Right ventricle myocardium inferior (tissue), 1 donor: ENCODE data around the gene SPATA21. TPM values are rescaled to one million over a fixed set of nuclear protein-coding genes. Genes with fewer than 3 reads are reported as not detected.
A peak's percentile ranks its signal among the peaks of the same experiment; 100 is the strongest.
"Not testable (repeated sequence)": the region's sequence is repeated elsewhere in the genome, so short reads cannot be mapped to it uniquely, and the experiment has no call there.

Experiments used
- ATAC-seq: fragments of 200-7000 bp; cut with Tn5 transposase; one replicate; pipeline ENCODE4 v1.9.1; 2020; ENCODE audit warnings: mild to moderate bottlenecking, moderate library complexity
- DNase-seq: peaks from one replicate; pipeline ENCODE4 v3.0.0; 2021; ENCODE audit errors: missing footprints
- intact Hi-C: fragments of 100-400 bp; cut with DNase I; formaldehyde crosslinking; loops from one replicate; pipeline ENCODE4 v1.11.0; 2022
- total RNA-seq: library from RNA; stranded (reverse); fragmentation: NEBNext Ultra II Directional; extraction: Animal tissue kit (Norgen Biotek cat#: 25700); gene quantifications from one replicate; pipeline ENCODE4 v1.2.1, GENCODE V29; 2021
- donor health status: DM: no; HTN: yes; CAD: no; lungs with severe emphysema.

Gene SPATA21
- total RNA-seq, 1 donor from 2014 or later: not detected

DNA sequence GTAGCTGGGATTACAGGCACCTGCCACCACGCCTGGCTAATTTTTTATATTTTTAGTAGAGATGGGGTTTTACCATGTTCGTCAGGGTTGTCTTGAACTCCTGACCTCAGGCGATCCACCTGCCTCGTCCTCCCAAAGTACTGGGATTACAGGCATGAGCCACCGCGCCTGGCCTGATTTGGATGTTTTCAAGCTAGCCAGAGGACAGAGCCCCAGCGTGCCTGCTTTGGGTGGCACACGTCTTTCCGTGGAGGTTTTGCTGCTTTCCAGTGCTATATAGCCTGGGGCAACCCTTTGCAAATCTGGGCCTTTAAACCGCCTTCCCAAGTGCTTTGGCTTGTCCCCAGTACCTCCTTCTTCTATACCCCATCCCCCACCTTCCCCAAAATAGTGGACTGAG lies 18.9 kb upstream of the SPATA21 start:
- intact Hi-C loops, DNase-seq, ATAC-seq: not testable (repeated sequence)

DNA sequence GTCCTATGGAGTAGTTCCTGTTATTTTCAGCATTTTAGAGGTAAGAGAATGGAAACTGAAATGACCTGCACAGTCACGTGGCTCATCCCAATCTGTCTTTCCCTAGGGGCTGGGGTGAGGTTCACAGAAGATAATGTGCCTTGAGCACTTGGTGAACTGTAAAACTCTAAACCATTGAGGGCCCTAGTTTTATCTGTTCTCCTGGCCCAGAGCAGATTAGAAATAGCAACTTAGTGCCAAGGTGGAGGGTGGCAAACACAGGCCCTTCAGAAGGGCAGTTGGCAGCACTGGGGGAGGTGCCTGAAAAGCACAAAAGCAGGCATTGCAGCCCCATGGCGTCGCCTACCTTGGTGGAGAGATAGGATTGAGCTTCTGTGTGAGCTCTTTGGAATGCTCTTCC lies 17.7 kb upstream of the SPATA21 start:
- DNase-seq, intact Hi-C loops: not testable (repeated sequence)
- ATAC-seq: peak; percentile 69

DNA sequence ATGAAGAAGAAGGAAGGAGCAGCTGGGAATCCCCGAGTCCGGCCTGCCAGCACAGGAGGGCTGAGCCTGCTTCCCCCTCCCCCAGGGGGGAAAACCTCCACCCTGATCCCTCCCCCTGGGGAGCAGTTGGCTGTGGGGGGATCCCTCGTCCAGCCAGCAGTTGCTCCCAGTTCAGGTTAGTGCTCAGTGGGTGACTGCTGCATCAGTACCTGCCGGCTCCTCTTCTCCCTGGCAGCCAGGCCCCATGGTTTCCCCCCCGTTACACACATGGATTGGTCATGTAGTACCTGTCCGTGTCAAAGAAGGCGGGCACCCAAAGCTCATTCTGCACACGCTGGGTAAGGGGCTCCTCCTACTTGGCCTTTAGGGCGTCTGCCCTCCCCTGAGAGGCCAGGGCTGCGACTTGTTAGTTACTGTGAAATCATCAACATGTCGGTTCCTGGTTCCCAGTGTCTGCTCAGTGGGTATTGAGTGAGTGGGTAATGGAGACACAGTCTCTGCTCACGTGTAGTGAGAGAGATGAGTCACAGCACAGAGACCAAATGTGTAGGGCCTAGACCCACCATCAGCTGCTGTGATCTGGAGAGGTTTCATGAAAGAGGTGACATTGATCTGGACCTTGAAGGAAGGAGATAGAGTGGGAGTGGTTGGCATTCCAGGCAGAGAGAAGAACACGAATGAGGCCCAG lies 14.8 kb upstream of the SPATA21 start:
- intact Hi-C loops: no loop called here
- no peak for DNase-seq
- ATAC-seq: no peak

DNA sequence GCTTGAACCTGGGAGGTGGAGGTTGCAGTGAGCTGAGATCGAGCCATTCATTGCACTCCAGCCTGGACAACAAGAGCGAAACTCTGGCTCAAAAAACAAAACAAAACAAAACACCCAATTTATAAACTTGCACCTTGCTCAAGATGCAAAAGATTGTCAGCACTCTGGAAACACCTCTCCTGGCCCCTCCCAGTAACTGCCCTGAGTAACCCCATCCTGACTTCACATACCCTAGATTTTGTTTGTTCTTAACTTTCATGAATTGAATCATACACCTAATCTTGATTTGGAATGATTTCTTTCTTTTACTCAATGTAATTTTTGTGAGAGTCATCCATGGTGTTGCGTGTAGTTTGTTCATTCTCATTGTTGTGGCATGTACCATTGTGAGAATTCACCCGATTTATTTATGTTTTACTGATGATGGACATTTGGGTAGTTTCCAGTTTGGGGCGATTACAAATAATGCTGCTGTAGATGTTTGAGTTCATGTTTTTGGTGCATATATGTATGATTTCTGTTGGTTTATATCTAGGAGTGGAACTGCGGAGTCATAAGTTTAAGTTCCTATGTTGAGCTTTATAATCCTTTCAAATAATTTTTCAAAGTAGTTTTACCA lies 13.7 kb upstream of the SPATA21 start:
- ATAC-seq (no peak), DNase-seq (no peak)
- intact Hi-C loops: no loop called here

DNA sequence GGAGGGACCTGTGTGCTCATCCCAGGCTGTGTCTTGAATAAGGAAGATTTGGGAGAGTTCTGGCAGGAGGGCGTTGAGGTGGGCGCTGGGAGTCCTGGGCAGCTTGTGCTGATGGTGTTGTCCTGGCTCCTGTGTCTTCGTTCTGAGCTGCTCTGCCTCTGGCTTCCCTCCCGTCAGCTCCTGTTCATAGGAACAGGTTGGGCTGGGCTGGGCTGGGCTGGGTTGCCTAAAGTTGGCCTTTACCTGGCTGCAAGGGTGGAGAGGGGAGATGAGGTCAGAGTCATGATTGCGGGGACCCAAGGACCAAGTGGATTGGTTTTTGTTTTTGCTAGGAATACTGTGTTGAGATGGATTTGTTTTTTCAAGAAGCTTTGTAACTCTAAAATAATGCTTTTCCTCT lies 12.4 kb upstream of the SPATA21 start:
- intact Hi-C loops: no loop called here
- DNase-seq (no peak), ATAC-seq (no peak)

DNA sequence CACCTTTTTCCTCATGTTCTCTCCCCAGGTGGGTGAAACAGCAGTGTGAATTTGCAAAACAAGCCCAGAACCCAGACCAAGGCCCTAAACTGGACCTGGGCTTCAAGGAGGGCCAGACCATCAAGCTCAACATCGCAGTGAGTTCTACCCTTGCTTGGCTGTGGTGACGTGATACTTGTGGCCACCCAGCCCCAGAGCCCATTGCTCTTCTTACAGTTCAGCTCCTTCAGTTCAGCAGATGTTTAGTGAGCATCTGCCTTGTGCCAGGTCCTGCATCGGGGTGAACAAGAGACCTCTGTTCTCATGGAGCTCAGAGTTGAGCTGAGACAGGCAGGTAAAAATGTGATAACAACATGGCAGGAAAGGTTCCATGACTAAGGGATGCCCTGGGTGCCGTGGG lies 11.8 kb upstream of the SPATA21 start:
- DNase-seq (no peak), ATAC-seq (no peak)
- intact Hi-C loops: no loop called here

DNA sequence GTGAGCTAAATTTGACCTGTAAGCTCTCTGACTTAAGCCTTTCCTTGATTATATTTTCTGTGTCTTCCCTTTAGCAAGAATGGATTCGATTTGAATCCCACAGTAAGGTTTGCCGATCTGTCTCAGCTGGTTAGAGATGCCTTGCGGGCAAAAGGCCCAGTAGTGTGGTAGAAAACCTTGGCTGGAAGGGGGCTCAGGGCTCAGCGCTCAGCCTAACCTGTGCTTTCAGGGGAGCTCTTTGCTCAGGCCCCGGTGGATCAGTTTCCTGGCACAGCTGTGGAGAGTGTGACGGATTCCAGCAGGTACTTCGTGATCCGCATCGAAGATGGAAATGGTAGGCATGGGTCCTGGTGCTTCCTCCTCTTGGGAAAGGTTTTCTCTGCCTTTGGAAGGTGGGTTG lies 10.4 kb upstream of the SPATA21 start:
- intact Hi-C loops: no loop called here
- DNase-seq (no peak), ATAC-seq (no peak)

DNA sequence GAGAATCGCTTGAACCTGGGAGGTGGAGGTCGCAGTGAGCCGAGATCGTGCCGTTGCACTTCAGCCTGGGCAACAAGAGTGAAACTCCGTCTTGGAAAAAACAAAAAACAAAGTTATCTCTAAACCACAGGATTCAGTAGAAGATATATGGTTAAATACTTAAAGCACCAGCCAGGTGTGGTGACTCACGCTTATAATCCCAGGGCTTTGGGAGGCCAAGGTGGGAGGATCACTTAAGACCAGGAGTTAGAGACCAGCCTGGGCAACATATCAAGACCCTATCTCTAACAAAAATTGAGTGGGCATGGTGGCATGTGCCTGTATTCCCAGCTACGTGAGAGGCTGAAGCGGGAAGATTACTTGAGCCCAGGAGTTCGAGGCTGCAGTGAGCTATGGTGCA lies 8.9 kb upstream of the SPATA21 start:
- DNase-seq: no peak
- no peak for ATAC-seq
- intact Hi-C loops: no loop called here

DNA sequence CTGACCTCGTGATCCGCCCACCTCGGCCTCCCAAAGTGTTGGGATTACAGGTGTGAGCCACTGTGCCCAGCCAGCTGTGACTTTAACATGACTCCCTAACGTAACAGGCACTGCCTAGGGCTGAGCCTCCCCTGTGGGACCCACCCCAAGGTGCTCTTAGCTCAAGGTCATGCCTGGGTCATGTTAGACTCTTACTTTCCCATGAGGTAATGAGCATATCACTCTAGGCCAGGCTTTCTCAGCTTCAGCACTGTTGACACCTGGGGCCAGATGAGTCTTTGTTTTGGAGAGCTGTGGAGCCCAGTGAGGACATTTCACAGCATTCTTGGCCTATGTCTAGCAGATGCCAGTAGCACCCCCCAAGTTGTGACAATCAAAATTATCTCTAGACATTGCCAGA lies 7.8 kb upstream of the SPATA21 start:
- intact Hi-C loops: no loop called here
- DNase-seq (no peak), ATAC-seq (no peak)

DNA sequence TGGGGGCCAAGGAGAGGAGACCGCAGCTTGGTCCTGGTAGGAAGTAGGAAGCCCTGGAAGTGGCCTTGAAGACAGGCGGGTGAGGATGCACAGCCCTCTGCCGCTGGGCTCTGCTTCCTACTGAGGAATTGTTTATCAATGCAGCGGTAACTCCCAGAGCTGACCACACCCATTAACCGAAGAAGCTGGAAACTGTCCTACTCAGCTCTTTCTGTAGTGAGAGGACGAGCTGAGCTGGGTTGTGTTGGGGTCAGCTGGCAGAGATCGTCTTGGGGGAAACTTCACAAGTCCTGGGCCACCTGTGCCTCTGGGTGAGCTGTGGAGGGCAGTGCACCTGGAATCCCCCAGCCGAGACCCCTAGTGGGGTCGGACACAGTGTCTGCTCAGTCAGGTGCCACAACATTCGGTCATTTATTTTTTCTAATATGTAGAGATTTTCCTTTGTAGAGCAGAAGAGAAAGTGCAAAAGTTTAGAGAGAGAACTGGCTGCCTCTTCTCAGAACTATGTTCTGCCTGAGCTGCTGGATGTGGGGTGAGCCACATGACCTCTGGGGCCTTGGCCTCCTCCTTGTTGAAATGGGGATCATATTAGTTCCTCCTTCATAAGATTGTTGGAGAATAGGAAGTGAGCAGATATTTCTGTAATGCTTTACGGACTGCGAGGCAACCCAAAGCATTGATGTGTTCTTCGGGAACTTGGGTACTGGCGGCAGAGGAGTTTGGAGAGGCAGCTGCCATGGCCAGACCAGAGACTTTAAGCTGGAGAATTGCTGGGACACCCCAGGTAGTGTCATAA lies 6.9 kb upstream of the SPATA21 start:
- intact Hi-C loops: no loop called here
- ATAC-seq (no peak), DNase-seq (no peak)

DNA sequence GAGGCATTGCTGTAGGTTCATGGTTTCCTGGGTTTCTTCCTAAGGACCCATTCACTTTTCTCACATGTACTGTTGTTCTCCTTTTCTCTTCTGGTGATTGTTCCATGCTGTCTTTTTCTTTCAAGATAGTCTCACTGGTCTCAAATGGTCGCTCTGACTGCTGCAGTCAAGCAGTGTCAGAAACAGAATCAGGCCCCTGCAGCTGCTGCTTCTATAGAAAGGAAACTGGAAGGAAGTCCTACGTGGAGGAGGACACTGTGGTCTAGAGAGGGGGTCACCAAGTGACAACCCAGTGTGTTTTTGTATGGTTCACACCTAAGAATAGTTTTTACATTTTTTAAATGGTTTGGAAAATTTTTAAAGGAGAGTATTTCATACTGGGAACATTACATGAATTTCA lies 5.7 kb upstream of the SPATA21 start:
- DNase-seq (no peak), ATAC-seq (no peak)
- intact Hi-C loops: no loop called here

DNA sequence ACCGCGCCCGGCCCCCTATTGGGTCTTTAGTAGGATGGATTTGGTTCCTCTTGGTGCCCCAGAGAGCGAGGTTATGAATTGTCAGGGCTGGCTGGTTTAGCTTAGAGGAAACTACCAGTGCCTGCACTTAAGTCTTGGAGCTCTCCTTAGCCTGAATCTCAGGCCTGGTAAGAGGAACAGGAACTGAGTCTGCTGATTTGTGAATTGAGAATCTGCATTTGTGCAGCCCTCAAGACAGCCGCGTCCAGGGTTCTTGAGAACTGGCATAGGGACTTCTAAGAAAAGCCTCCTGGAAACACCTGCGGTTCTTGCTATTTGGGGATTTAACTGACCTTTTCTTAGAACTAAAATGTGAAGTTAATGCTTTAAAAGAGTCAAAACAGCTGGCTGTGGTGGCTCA lies 5.0 kb upstream of the SPATA21 start:
- DNase-seq (no peak), ATAC-seq (no peak)
- intact Hi-C loops: no loop called here

DNA sequence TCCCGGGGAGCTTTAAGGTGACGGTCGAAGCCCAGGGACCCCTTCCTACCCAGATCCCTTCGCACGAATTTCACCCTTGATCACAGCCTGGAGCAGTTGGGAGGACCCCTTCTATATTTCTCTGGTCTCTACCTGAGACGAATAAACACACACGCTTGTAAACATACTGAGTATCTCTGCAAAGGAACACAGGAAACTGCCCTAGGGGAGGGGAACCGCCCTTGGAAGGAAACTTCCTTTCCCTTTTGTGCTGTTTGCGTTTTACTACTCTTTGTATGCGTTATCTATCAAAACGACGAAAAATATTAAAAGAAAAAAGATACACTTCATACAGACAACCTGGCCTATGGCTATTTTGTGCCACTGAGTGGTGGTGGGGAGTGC lies 4.0 kb upstream of the SPATA21 start:
- intact Hi-C loops: no loop called here
- DNase-seq (no peak), ATAC-seq (no peak)

DNA sequence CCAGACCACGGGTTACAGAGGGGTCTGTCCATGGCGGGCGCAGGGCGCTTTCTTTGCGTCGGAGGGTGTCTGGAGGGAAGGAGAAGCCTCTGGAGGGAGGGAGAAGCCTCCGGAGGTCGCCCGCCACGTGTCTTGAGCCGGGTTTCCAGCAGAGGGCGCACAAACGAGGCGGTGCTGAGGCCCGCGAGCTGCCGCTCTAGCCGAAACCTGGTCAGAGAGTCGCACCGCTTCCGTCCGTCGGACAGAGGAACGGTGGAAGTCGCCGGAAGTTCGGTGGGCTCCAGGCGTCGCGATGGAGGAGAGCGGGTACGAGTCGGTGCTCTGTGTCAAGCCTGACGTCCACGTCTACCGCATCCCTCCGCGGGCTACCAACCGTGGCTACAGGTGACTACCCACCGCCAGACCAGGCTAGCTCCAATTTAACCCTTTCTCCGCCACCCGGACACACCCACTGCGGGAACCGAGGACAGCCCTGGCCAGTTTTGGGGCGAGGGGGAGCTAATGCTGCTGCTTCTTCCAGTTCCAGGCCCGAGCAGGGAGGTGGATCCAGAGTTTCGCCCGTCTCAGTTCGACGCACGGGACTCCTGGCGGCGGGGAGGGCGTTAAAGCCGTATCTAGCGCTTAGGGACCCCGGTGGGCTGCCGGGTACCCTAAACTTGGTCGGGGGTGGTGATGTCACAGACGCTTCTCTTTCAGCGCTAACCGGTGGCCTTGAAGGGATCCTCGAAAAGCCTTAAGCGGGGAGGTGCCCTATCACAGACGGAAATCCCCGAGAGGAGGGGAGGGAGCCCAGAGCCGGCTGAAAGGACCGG lies 3.5 kb upstream of the SPATA21 start, which contains the start of gene NECAP2:
Gene NECAP2, plus strand, starts transcription at position 255 of the 812 bp plus-strand sequence. Its CDS starts 38 bp downstream, at position 293.
- ATAC-seq (peak; percentile 96), DNase-seq (peak; percentile 97)
- intact Hi-C loops: loop anchor here (1.0 kb wide), 2 partner anchors 59 to 73 kb away; partner anchors contain the start of gene SZRD1

DNA sequence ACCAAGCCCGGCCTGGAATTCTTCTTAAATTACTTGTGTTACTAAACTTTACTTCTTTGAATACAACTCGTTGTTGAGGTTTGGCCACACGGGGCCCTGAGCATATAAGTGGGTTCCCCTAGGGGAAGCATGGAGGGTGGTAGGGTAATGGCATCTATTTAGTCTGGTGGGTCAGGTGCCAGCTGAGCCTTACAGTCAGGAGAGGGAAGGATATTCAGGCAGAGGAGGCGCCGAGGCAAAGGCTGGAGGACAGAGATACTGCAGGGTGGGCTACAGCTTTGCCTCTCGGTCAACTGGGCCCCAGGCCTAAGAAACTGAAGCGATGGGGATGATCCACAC lies 2.9 kb upstream of the SPATA21 start:
- peak; percentile 40 for ATAC-seq
- no peak for DNase-seq
- intact Hi-C loops: loop anchor here (1.0 kb wide), 2 partner anchors 59 to 73 kb away; partner anchors contain the start of gene SZRD1

DNA sequence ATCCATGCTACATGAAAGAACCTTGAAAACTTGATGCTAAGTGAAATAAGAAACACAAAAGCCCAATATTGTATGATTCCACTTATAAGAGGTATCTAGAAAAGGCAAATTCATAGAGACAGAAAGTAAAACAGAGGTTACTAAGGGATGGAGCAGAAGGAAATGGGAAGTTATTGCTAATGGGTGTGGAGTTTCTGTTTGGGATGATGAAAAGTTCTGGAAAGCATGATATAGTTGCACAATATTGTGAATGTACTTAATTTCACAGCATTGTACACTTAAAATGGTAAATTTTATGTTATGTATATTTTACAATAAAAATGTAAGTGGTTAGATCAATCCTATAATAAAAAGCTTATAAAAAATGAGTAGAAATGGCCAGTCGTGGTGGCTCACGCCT lies 1.7 kb upstream of the SPATA21 start:
- DNase-seq: no peak
- intact Hi-C loops: no loop called here
- ATAC-seq: no peak

DNA sequence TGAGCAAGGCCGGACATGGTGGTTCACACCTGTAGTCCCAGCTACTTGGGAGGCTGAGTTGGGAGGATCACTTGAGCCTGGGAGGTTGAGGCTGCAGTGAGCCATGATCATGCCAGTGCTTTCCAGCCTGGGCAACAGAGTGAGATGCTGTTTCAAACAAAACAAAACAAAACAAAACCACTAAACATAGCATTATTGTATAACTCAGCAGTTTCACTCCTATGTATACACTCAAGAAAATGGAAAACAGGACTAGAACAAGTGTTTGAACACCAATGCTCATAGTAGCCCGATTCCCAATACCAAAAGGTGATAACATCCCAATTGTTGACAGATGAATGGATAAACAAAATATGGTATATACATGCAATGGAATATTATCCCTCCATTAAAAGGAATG lies 1.3 kb upstream of the SPATA21 start:
- ATAC-seq: no peak
- DNase-seq: no peak
- intact Hi-C loops: no loop called here

DNA sequence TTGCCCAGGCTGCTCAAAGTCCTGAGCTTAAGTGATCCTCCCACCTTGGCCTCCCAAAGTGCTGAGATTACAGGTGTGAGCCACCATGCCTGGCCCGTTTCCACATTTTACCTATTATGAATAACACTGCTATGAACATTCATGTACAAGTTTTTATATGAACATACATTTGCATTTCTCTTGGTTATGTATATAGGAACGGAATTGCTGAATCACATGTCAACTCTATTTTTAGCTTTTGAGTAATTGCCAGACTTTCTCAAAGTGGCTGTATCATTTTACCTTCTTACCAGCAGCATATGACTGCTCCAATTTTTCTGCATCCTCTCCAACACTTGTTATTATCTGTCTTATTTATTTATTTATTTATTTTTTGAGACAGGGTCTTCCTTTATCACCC lies 2.7 kb downstream of the SPATA21 start:
- ATAC-seq: no peak
- DNase-seq: no peak
- intact Hi-C loops: no loop called here

DNA sequence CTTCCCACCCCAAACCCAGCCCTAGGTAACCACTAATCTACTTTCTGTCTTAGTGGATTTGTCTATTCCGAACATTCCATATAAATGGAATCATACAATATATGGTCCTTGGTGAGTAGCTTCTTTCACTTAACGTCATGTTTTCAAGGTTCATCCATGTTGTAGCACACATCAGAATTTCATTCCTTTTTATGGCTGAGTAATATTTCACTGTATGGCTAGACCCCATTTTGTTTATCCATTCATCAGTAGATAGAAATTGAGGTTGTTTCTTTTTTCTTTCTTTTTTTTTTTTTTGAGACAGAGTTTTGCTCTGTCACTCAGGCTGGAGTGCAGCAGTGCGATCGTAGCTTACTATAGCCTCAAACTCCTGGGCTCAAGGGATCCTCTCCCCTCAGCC lies 3.2 kb downstream of the SPATA21 start:
- DNase-seq (no peak), ATAC-seq (no peak)
- intact Hi-C loops: no loop called here
